ENCODE data around the gene CACNA2D2. TPM values are rescaled to one million over a fixed set of nuclear protein-coding genes. Genes with fewer than 3 reads are reported as not detected.

The CACNA2D2 gene
- total RNA-seq, 1 experiment from 2014 or later = 22.0 TPM

- peak overlapping the region; percentile 36 for H3K27ac Mint-ChIP-seq
- TF ChIP-seq IRF1 (CRISPR knock-in tag; IDR thresholded peaks at IDR 0.05) (no peak), ZNF423 (CRISPR knock-in tag; IDR thresholded peaks at IDR 0.05) (no peak), SOX15 (CRISPR knock-in tag; IDR thresholded peaks at IDR 0.05) (no peak), NFYB (CRISPR knock-in tag; conservative IDR thresholded peaks at IDR 0.05; ENCODE audit: low read depth) (no peak), TEAD4 (CRISPR knock-in tag; IDR thresholded peaks at IDR 0.05) (no peak), E2F4 (CRISPR knock-in tag; IDR thresholded peaks at IDR 0.05; ENCODE audit: borderline replicate concordance, low read depth) (no peak), PRRX2 (CRISPR knock-in tag; IDR thresholded peaks at IDR 0.05) (no peak)
- TF ChIP-seq, protein P1, sequence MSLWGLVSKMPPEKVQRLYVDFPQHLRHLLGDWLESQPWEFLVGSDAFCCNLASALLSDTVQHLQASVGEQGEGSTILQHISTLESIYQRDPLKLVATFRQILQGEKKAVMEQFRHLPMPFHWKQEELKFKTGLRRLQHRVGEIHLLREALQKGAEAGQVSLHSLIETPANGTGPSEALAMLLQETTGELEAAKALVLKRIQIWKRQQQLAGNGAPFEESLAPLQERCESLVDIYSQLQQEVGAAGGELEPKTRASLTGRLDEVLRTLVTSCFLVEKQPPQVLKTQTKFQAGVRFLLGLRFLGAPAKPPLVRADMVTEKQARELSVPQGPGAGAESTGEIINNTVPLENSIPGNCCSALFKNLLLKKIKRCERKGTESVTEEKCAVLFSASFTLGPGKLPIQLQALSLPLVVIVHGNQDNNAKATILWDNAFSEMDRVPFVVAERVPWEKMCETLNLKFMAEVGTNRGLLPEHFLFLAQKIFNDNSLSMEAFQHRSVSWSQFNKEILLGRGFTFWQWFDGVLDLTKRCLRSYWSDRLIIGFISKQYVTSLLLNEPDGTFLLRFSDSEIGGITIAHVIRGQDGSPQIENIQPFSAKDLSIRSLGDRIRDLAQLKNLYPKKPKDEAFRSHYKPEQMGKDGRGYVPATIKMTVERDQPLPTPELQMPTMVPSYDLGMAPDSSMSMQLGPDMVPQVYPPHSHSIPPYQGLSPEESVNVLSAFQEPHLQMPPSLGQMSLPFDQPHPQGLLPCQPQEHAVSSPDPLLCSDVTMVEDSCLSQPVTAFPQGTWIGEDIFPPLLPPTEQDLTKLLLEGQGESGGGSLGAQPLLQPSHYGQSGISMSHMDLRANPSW (CRISPR knock-in tag; conservative IDR thresholded peaks at IDR 0.05; ENCODE audit: low read depth) = no peak
- TF ChIP-seq, protein P2, sequence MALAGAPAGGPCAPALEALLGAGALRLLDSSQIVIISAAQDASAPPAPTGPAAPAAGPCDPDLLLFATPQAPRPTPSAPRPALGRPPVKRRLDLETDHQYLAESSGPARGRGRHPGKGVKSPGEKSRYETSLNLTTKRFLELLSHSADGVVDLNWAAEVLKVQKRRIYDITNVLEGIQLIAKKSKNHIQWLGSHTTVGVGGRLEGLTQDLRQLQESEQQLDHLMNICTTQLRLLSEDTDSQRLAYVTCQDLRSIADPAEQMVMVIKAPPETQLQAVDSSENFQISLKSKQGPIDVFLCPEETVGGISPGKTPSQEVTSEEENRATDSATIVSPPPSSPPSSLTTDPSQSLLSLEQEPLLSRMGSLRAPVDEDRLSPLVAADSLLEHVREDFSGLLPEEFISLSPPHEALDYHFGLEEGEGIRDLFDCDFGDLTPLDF (CRISPR knock-in tag; IDR thresholded peaks at IDR 0.05) = no peak
- TF ChIP-seq, protein P3, sequence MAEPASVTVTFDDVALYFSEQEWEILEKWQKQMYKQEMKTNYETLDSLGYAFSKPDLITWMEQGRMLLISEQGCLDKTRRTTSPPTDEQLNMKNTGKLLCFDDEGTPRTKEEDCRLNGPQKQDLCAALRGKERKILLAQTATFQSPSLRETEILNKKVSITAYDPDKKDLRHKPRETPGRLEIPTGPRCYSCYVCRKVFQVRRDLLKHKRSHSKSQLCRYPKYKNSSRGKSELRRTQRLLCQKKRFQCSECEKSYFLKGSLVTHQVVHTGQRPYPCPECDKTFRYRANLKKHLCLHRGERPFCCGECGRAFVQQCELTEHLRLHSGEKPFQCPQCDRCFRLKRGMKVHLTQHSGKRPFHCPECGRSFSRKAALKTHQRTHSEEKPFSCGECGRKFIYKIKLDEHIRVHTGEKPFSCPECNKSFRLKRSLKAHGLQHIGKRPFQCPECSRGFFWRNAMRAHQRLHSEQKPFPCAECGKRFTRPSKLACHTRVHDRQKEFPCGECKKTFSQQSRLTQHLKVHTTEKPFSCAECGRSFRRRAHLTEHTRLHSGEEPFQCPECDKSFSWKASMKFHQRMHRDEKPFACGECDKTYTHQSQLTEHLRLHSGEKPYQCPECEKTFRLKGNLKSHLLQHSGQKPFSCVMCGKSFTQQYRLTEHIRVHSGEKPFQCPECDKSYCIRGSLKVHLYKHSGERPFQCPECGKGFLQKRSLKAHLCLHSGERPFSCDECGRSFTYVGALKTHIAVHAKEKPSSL (CRISPR knock-in tag; conservative IDR thresholded peaks at IDR 0.05) = no peak
- TF ChIP-seq, protein P4, sequence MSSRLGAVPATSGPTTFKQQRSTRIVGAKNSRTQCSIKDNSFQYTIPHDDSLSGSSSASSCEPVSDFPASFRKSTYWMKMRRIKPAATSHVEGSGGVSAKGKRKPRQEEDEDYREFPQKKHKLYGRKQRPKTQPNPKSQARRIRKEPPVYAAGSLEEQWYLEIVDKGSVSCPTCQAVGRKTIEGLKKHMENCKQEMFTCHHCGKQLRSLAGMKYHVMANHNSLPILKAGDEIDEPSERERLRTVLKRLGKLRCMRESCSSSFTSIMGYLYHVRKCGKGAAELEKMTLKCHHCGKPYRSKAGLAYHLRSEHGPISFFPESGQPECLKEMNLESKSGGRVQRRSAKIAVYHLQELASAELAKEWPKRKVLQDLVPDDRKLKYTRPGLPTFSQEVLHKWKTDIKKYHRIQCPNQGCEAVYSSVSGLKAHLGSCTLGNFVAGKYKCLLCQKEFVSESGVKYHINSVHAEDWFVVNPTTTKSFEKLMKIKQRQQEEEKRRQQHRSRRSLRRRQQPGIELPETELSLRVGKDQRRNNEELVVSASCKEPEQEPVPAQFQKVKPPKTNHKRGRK (CRISPR knock-in tag; IDR thresholded peaks at IDR 0.05; ENCODE audit: borderline replicate concordance) = no peak
- TF ChIP-seq, protein P5, sequence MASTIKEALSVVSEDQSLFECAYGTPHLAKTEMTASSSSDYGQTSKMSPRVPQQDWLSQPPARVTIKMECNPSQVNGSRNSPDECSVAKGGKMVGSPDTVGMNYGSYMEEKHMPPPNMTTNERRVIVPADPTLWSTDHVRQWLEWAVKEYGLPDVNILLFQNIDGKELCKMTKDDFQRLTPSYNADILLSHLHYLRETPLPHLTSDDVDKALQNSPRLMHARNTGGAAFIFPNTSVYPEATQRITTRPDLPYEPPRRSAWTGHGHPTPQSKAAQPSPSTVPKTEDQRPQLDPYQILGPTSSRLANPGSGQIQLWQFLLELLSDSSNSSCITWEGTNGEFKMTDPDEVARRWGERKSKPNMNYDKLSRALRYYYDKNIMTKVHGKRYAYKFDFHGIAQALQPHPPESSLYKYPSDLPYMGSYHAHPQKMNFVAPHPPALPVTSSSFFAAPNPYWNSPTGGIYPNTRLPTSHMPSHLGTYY (CRISPR knock-in tag; IDR thresholded peaks at IDR 0.05) = no peak
- H3K4me3 Mint-ChIP-seq = no peak overlapping the region
- peaks cover 20% of the 10 kb centered on the region for H3K4me1 Mint-ChIP-seq
- peaks cover 10% of the 10 kb centered on the region for H3K27me3 Mint-ChIP-seq (ENCODE audit: low read depth)
- H3K36me3 Mint-ChIP-seq = peaks cover 24% of the 10 kb centered on the region
- POLR2A ChIA-PET = no interaction called here
- CTCF ChIA-PET = no interaction called here
- no peaks in the 10 kb centered on the region for H3K9me3 Mint-ChIP-seq
- ATAC-seq = no peak
- DNase-seq (ENCODE audit: low spot score) = no peak
Observed at GRCh38 chr3:50333744-50334328, 169.6 kb downstream of the CACNA2D2 start.

DNA sequence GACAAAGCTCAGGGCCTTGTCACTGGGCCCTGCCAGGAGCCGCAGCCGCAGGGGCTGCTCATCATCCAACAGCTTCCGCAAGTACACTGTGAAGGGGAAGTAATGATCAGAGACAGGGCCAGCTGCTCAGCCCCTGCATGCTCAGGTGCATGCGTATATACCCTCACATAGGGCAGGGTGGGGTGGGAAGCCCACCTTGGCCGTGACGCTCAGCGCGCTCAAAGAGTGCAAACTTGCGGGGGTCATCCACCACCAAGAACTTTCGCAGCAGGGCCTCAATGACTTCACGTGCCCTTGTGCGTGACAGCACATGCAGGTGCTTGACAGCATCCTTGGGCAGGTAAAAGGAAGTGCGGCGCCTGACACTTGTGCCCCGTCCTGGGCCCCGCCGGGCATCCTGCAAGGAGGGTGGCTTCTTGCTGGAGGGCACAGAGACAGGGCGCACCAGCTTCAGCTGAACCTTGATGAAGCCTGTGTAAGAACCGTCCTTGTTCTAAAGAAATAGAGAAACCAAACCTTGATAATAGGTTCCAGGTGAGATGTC lies 172.0 kb downstream of the CACNA2D2 start:
- no peaks in the 10 kb centered on the region for H3K27me3 Mint-ChIP-seq (ENCODE audit: low read depth)
- ATAC-seq = no peak
- H3K4me1 Mint-ChIP-seq = peaks cover 15% of the 10 kb centered on the region
- no peak for TF ChIP-seq RELA (CRISPR knock-in tag; IDR thresholded peaks at IDR 0.05; ENCODE audit: borderline replicate concordance)
- peaks cover 24% of the 10 kb centered on the region for H3K36me3 Mint-ChIP-seq
- no peak overlapping the region for H3K4me3 Mint-ChIP-seq
- no peaks in the 10 kb centered on the region for H3K9me3 Mint-ChIP-seq
- CTCF ChIA-PET = interaction anchor here (0.8 kb wide), 1 partner anchor 15 kb away, joined by 6 read pairs; no protein-coding TSS in a partner anchor
- no peak for DNase-seq (ENCODE audit: low spot score)
- POLR2A ChIA-PET = no interaction called here
- no peak overlapping the region for H3K27ac Mint-ChIP-seq
